ENCODE data around the gene TMEM44. TPM values are rescaled to one million over a fixed set of nuclear protein-coding genes. Genes with fewer than 3 reads are reported as not detected.

TMEM44 gene
- total RNA-seq, 1 experiment from 2014 or later: 4.9 TPM

Small RNA genes lying within 50 kb of the gene (small RNA-seq; reads per million reads assigned to genes)
- gene AC046143.2: 0 reads per million in 2 experiments

Other genes starting within 250 kb of the TMEM44 start
- not detected in 2 replicates for gene GP5, start 234.2 kb downstream of the TMEM44 start, total RNA-seq (2014; rRNA removed; shearing (Covaris generic))
- gene ATP13A3, start 146.4 kb downstream of the TMEM44 start, total RNA-seq (2014; rRNA removed; shearing (Covaris generic)): 91.5 and 101 TPM in 2 replicates
- gene LSG1, start 38.8 kb upstream of the TMEM44 start, total RNA-seq (2014; rRNA removed; shearing (Covaris generic)): 31.4 and 34.9 TPM in 2 replicates
- 0.42 and 0.72 TPM in 2 replicates for gene FAM43A, start 52.5 kb upstream of the TMEM44 start, total RNA-seq (2014; rRNA removed; shearing (Covaris generic))

Data from NCI-H460 (cell line).